ENCODE data around the gene ARID1B. TPM values are rescaled to one million over a fixed set of nuclear protein-coding genes. Genes with fewer than 3 reads are reported as not detected.

The ARID1B gene
- total RNA-seq, 1 experiment from 2014 or later = 35.6 TPM

GRCh38 chr6:156881687-156882629 lies 104.8 kb downstream of the ARID1B start:
- RAD21 ChIA-PET (ENCODE audit: low non-redundant PET in 1 of 2, low total read pairs in 2 of 2, uncharacterized antibody in 2 of 2, unreplicated experiment in 2 of 2) = no interaction called here
- BruUV-seq (replicated peaks) = no TSS peak
- ATAC-seq (no peak), DNase-seq (ENCODE audit: low read depth, low spot score) (no peak)
- H2AFZ ChIP-seq (ENCODE audit: low read depth, low read length, poor library complexity, severe bottlenecking) = no peak overlapping the region
- no peaks in the 10 kb centered on the region for H3K27me3 ChIP-seq (ENCODE audit: insufficient read depth, low read length)
- POLR2A ChIA-PET = no interaction called here
- intact Hi-C loops (cut with micrococcal nuclease) = loop anchor here (10.0 kb wide), 1 partner anchor 317 kb away; no protein-coding TSS in a partner anchor
- no peaks in the 10 kb centered on the region for H3K36me3 ChIP-seq (ENCODE audit: control insufficient read depth in 1 of 2, insufficient read depth in 2 of 2, low read length in 2 of 2)
- CTCF ChIA-PET = no interaction called here
- no peaks in the 10 kb centered on the region for H3K4me1 ChIP-seq (ENCODE audit: control insufficient read depth in 1 of 2, insufficient read depth in 2 of 2, low read length in 2 of 2)
- TF ChIP-seq REST (IDR thresholded peaks at IDR 0.05; ENCODE audit: low read depth) (no peak), SRF (IDR thresholded peaks at IDR 0.05; ENCODE audit: low read depth) (no peak), POLR2AphosphoS5 (IDR thresholded peaks at IDR 0.05; ENCODE audit: low read depth, low read length) (no peak), ZNF274 (IDR thresholded peaks at IDR 0.05; ENCODE audit: low read depth, low read length) (no peak), YY1 (IDR thresholded peaks at IDR 0.05; ENCODE audit: extremely low read depth, insufficient replicate concordance, low read depth, low read length) (no peak), TCF7L2 (IDR thresholded peaks at IDR 0.05; ENCODE audit: borderline replicate concordance, extremely low read depth, insufficient read depth, insufficient read length) (no peak), POLR2A (IDR thresholded peaks at IDR 0.05; ENCODE audit: borderline replicate concordance, extremely low read depth, insufficient read depth, insufficient read length) (no peak), EZH2 (IDR thresholded peaks at IDR 0.05) (no peak), ATF3 (IDR thresholded peaks at IDR 0.05) (no peak), SP1 (IDR thresholded peaks at IDR 0.05; ENCODE audit: low read depth) (no peak), ZBTB33 (IDR thresholded peaks at IDR 0.05; ENCODE audit: extremely low read depth, insufficient replicate concordance, low read length) (no peak), CBX3 (IDR thresholded peaks at IDR 0.05; ENCODE audit: low read depth) (no peak), JUND (IDR thresholded peaks at IDR 0.05) (no peak), FOSL1 (IDR thresholded peaks at IDR 0.05; ENCODE audit: low read depth) (no peak), ELF1 (IDR thresholded peaks at IDR 0.05; ENCODE audit: borderline replicate concordance, low read depth) (no peak), MAX (IDR thresholded peaks at IDR 0.05) (no peak), SIN3A (IDR thresholded peaks at IDR 0.05; ENCODE audit: low read depth) (no peak), ZFX (IDR thresholded peaks at IDR 0.05) (no peak)
- H3K4me3 ChIP-seq (replicated peaks in 1 of 2; ENCODE audit: low read depth in 1 of 2, low read length in 2 of 2) = no peak overlapping the region
- H3K79me2 ChIP-seq (ENCODE audit: insufficient read depth, low read length) = peaks cover 50% of the 10 kb centered on the region
- no peaks in the 10 kb centered on the region for H3K9me3 ChIP-seq (ENCODE audit: control insufficient read depth in 1 of 2, insufficient read depth in 1 of 2, low read depth in 1 of 2, low read length in 2 of 2)
- no peak overlapping the region for H3K4me2 ChIP-seq (ENCODE audit: low read length)
- H3K9ac ChIP-seq (ENCODE audit: low read length) = no peak overlapping the region
- H3K27ac ChIP-seq (ENCODE audit: low read depth, low read length) = no peak overlapping the region
- no peaks in the 10 kb centered on the region for H3K9me2 ChIP-seq (ENCODE audit: insufficient read depth)
- H4K20me1 ChIP-seq (ENCODE audit: insufficient read depth) = no peaks in the 10 kb centered on the region
